ENCODE results near the gene YDJC.

- TF ChIP-seq CTCF (IDR thresholded peaks at IDR 0.05) = peak; percentile 19 to 50 (median 38)
- TF ChIP-seq POLR2A (IDR thresholded peaks at IDR 0.05) = no peak
Observed at GRCh38 chr22:21642584-21643448, 13.0 kb upstream of the YDJC start.
